ENCODE measurements around the gene NELFA.
"Not testable (repeated sequence)": the region's sequence is repeated elsewhere in the genome, so short reads cannot be mapped to it uniquely, and the experiment has no call there.

DNA sequence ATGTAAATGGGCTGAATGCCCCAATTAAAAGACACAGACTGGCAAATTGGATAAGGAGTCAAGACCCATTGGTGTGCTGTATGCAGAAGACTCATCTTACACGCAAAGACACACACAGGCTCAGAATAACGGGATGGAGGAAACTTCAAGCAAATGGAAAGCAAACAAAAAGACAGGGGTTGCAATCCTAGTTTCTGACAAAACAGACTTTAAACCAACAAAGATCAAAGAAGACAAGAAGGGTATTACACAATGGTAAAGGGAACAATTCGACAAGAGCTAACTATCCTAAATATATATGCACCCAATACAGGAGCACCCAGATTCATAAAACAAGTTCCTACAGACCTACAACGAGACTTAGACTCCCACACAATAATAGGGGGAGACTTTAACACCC, 9.5 kb downstream of the NELFA start:
- TF ChIP-seq, protein P1, sequence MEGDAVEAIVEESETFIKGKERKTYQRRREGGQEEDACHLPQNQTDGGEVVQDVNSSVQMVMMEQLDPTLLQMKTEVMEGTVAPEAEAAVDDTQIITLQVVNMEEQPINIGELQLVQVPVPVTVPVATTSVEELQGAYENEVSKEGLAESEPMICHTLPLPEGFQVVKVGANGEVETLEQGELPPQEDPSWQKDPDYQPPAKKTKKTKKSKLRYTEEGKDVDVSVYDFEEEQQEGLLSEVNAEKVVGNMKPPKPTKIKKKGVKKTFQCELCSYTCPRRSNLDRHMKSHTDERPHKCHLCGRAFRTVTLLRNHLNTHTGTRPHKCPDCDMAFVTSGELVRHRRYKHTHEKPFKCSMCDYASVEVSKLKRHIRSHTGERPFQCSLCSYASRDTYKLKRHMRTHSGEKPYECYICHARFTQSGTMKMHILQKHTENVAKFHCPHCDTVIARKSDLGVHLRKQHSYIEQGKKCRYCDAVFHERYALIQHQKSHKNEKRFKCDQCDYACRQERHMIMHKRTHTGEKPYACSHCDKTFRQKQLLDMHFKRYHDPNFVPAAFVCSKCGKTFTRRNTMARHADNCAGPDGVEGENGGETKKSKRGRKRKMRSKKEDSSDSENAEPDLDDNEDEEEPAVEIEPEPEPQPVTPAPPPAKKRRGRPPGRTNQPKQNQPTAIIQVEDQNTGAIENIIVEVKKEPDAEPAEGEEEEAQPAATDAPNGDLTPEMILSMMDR (IDR thresholded peaks at IDR 0.05) = not testable (repeated sequence)
- TF ChIP-seq POLR2A (IDR thresholded peaks at IDR 0.05) = not testable (repeated sequence)

Measured in lower leg skin (tissue), 3 donors.